ENCODE measurements around the gene LCP1. TPM values are rescaled to one million over a fixed set of nuclear protein-coding genes. Genes with fewer than 3 reads are reported as not detected.
A peak's percentile ranks its signal among the peaks of the same experiment; 100 is the strongest.

Gene LCP1
- total RNA-seq, 1 donor from 2014 or later = 13.2 TPM

GRCh38 chr13:46183018-46183946 lies 1.3 kb upstream of the LCP1 start:
- no peak for DNase-seq (ENCODE audit: low spot score)
- intact Hi-C loops (cut with DNase I) = no loop called here

GRCh38 chr13:46182491-46182877 lies 507 bp upstream of the LCP1 start:
- intact Hi-C loops (cut with DNase I) = no loop called here
- no peak for DNase-seq (ENCODE audit: low spot score)

DNA sequence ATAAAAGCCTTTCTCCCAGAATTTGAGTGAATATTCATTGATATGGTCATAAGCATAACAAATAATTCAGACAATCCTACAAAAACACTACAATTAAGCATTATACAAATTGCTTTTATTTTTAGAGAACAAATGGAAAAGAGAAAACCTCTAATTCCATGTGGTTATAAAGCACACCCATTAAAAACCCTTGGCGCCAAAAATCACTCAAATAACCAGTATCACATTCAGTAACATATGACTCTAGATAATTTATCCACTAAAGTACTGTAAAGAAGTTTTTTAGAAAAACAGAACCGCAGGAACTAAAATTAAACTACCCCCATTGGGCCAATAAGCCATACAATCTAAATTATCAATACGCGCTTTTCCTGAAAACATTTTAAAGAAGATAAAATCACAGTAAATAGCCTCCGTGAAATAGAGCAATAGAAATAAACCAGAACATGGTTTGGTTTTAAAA lies 569 bp downstream of the LCP1 start:
- intact Hi-C loops (cut with DNase I) = no loop called here
- no peak for DNase-seq (ENCODE audit: low spot score)

- intact Hi-C loops (cut with DNase I) = no loop called here
These were observed 1.8 kb downstream of the LCP1 start for GRCh38 chr13:46179969-46180763.

DNA sequence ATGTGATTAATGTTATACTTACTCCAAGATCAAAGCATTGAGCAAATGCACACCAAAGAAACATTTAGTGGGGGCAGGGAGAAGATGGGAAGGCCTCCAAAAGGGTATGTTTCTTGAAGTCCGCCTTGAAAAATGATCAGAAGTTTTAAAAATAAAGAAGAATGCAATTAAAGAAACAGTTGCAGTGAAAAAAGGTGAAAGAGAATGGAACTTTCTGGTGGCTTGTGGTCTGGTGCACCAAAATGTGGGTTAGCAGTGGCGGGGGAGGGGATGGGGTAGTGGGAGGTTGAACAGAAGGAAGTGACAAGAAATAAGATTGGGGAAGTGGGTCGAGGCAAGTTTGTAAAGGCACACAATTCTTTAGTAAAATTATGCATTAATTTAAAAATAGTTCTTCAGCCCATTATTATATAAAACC lies 2.5 kb downstream of the LCP1 start:
- intact Hi-C loops (cut with DNase I) = no loop called here
- peak; percentile 81 for DNase-seq (ENCODE audit: low spot score)

More at GRCh38 chr13:46179969-46180763, 1.8 kb downstream of the LCP1 start:
- DNase-seq (ENCODE audit: low spot score) = no peak

- DNase-seq (ENCODE audit: low spot score) = no peak
- intact Hi-C loops (cut with DNase I) = no loop called here
These were observed 3.2 kb downstream of the LCP1 start for GRCh38 chr13:46178821-46179220.

DNA sequence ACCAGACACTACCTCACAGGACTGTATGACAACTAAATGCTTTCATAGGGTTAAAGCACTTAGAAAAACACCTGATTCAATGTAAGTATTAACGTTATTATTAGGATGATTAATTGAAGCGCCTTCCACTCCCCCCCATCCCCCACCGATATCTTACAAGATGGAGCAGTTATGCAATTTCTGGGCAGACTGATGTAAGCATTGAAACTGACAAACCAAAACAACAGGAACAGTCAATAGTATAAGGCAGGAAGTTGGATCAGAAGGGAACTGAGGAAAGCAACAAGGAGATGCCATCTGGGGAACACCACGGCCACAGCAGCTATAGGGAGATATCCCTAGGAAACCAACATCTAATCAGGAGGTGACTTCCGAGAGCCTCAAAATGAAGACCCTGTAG lies 3.8 kb downstream of the LCP1 start:
- intact Hi-C loops (cut with DNase I) = no loop called here
- no peak for DNase-seq (ENCODE audit: low spot score)

DNA sequence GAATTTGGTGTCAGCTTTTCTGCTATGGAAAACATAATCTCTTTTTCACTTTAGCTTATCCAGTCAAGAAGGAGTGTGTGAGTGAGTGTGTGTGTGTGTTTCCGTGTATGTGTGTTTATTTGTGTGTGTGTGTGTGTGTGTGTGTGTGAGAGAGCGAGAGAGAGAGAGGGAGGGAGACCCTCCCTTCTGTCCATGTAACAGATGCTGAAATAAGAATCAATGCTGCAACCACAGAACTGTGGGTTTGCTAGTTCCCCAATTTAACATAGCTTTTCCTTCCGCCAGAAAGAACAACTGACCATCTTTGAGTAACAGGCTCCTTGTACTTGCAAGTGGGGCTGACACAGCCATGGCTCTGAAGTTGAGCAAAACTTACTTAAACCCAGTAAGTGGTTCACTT lies 5.2 kb downstream of the LCP1 start:
- no peak for DNase-seq (ENCODE audit: low spot score)
- intact Hi-C loops (cut with DNase I) = no loop called here

DNA sequence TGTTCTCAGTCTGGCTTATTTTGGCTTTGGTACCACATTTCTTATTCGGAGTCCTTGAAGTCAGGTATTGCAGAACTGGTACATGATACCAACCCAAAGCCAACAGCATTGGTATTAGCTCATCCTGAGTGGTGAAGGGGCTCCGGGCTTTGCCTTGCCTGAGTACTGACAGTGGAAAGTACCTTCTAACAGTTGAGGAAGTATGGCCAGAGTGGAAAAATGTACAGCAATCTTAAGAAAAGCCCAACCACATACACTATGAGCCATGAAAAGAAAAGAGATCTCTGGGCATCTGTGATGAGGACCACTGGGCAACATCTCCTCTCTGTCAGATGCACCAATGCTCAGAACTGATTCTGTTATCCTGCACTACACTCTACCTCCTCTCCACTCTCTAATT lies 8.3 kb downstream of the LCP1 start:
- DNase-seq (ENCODE audit: low spot score) = no peak
- intact Hi-C loops (cut with DNase I) = no loop called here

GRCh38 chr13:46172531-46172991 lies 9.4 kb downstream of the LCP1 start:
- intact Hi-C loops (cut with DNase I) = no loop called here
- peak; percentile 77 for DNase-seq (ENCODE audit: low spot score)

DNA sequence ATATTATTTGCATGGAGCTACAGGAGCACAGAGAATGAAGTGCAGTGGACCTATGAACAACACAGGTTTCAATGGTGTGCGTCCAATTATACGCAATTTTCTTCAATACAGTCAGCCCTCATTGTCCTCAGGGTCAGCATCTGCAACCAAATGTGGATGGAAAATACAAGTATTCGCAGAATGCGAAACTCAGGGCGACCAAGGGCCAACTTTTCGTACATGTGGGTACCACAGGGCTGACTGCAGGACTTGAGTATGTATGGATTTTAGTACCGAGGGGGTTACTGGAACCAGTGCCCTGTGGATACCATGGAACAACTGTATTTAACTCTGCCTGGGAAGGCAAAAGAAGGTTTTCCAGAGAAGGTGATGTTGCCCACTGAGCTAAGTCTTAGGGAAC lies 10.2 kb downstream of the LCP1 start:
- DNase-seq (ENCODE audit: low spot score) = no peak
- intact Hi-C loops (cut with DNase I) = no loop called here

GRCh38 chr13:46171217-46171616 lies 10.8 kb downstream of the LCP1 start:
- DNase-seq (ENCODE audit: low spot score) = no peak

GRCh38 chr13:46170687-46171086 lies 11.3 kb downstream of the LCP1 start:
- DNase-seq (ENCODE audit: low spot score) = no peak
- intact Hi-C loops (cut with DNase I) = no loop called here

More at GRCh38 chr13:46171217-46171616, 10.8 kb downstream of the LCP1 start:
- intact Hi-C loops (cut with DNase I) = no loop called here

DNA sequence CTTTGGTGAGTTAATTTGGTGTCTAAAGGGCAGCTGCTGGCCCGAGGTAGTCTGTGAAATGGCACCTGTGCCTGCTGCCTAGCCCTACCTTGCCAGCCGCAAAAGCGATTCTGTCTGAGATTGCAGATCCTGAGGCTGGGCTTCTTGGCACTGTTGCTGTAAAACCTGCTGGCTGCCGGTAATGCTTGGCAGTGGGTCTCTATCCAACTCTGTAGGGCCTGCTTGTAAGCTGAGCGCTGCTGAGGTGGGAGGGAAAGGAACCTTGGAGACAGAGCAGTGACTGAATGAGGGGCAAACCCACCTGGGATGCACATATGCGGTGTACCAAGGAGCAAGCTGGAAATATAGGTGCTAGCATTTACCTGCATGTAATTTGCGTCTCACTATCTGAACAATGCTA lies 11.7 kb downstream of the LCP1 start:
- intact Hi-C loops (cut with DNase I) = no loop called here
- DNase-seq (ENCODE audit: low spot score) = no peak

- DNase-seq (ENCODE audit: low spot score) = no peak
- intact Hi-C loops (cut with DNase I) = no loop called here
These were observed 12.2 kb downstream of the LCP1 start for GRCh38 chr13:46169758-46170157.

GRCh38 chr13:46168783-46169182 lies 13.2 kb downstream of the LCP1 start:
- intact Hi-C loops (cut with DNase I) = no loop called here

DNA sequence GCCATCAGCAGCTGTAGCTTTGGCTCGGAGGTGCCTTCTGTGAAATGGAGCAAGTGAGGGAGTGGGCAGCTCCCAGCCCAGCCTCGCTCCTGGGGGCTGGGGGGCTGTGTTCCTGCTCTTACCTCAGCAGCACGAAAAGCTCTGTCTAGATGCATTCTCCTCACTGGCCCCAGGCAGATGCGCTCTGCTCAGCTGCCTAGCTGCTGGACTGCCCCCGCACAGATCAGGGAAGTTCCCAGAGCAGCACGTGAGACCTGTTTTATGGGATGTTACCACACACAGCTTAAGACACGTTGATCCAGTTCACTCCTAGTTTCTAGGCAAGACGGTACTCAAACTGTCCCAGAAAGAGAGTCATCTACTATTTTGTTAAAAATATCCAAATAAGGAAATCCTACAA lies 13.6 kb downstream of the LCP1 start:
- DNase-seq (ENCODE audit: low spot score) = peak; percentile 78
- intact Hi-C loops (cut with DNase I) = no loop called here

More at GRCh38 chr13:46168783-46169182, 13.2 kb downstream of the LCP1 start:
- no peak for DNase-seq (ENCODE audit: low spot score)

GRCh38 chr13:46166947-46167610 lies 14.9 kb downstream of the LCP1 start:
- no peak for DNase-seq (ENCODE audit: low spot score)
- intact Hi-C loops (cut with DNase I) = no loop called here

DNA sequence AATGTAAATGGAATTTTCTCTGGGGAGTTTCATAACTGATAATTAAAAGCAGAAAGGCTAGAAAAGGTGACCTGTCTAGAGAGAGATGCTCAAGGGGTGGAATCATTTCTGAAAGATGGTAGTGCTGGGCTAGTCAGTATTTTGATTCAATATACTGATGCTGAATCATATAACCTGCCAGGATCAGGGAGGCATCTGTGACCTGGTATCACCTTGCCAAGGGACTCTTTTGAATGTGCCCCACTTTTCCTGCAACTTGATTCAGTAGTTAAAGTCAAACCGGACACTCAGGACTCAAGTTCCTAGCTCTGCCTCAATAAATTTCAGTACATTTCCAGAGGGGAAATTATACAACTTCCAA lies 15.8 kb downstream of the LCP1 start:
- no peak for DNase-seq (ENCODE audit: low spot score)
- intact Hi-C loops (cut with DNase I) = no loop called here
